D721Med (cell line): ENCODE data around the gene IL1RAPL1.

Experiments
- DNase-seq: peaks from one replicate; pipeline ENCODE4 v3.0.0; 2011; ENCODE audit warnings: low spot score; ENCODE audit not compliant: insufficient read length
- FAIRE-seq: peaks from 2 replicates; lab custom pipeline; 2011; peaks lifted over from hg19 to GRCh38; lab: Jason Lieb, UNC
- TF ChIP-seq, protein P1 (sequence below): IDR thresholded peaks from 2 replicates; pipeline ENCODE4 v1.5.1; 2012; ENCODE audit warnings: mild to moderate bottlenecking, control low read depth; ENCODE audit not compliant: insufficient read depth; ENCODE audit errors: missing control alignments

Gene IL1RAPL1

DNA sequence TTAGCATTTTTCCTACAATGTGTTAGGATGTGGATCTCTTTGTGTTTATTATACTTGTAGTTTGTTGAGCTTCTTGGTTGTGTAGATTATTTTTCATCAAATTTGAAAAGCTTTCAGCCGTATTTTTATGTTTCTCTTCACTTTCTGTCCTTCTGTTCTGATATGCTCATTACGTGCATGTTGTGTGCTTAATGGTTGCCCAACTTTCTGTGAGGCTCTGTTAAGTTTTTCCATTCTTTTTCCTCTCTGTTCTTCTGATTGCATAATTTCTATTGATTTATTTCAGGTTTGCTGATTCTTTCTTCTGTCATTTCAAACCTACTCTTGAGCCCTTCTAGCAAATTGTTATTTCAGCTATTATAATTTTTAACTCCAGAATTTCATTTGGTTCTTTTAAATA, 478.2 kb downstream of the IL1RAPL1 start:
- FAIRE-seq: no peak
- no peak for DNase-seq
- TF ChIP-seq, protein P1, sequence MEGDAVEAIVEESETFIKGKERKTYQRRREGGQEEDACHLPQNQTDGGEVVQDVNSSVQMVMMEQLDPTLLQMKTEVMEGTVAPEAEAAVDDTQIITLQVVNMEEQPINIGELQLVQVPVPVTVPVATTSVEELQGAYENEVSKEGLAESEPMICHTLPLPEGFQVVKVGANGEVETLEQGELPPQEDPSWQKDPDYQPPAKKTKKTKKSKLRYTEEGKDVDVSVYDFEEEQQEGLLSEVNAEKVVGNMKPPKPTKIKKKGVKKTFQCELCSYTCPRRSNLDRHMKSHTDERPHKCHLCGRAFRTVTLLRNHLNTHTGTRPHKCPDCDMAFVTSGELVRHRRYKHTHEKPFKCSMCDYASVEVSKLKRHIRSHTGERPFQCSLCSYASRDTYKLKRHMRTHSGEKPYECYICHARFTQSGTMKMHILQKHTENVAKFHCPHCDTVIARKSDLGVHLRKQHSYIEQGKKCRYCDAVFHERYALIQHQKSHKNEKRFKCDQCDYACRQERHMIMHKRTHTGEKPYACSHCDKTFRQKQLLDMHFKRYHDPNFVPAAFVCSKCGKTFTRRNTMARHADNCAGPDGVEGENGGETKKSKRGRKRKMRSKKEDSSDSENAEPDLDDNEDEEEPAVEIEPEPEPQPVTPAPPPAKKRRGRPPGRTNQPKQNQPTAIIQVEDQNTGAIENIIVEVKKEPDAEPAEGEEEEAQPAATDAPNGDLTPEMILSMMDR: no peak

DNA sequence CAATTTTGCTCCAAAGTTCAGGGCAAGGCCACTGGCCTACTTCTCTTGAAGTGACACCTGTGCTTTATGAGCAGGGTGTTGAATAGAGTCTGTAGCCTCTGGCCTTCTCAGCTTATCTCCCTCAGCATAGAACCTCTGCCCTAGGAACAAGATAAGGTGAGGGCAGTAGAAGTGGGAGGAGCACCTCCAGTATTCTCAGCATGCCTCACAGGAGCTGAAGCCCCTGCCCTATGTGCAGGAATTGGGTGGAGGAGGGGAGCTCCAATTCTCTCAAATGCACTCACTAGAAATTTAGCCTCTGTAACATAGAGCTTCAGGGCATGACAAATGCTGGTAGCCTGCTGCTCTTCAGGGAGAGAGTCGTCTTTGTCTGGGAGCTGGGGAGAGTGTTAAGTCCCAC, 479.3 kb downstream of the IL1RAPL1 start:
- DNase-seq: no peak
- no peak for FAIRE-seq
- TF ChIP-seq, protein P1: no peak

DNA sequence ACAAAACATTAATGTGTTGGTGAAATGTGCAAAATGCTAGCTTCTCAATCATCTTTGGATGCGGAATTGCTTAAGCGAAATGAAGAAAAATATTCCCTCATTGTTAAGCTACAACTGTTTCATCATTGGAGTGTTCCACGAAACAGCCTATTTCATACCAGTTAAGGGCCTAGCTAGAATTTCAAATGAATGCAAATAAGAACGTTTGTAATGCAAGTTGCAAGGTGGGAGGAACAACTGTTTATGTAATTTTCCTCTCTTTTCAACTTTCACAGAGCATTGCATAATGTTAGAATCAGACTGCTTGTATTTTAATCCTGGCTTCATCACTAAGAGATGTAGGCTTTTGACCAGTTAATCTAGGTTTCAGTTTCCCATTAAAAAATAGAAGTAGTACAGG, 480.1 kb downstream of the IL1RAPL1 start:
- FAIRE-seq (no peak), DNase-seq (no peak)
- TF ChIP-seq, protein P1: no peak

DNA sequence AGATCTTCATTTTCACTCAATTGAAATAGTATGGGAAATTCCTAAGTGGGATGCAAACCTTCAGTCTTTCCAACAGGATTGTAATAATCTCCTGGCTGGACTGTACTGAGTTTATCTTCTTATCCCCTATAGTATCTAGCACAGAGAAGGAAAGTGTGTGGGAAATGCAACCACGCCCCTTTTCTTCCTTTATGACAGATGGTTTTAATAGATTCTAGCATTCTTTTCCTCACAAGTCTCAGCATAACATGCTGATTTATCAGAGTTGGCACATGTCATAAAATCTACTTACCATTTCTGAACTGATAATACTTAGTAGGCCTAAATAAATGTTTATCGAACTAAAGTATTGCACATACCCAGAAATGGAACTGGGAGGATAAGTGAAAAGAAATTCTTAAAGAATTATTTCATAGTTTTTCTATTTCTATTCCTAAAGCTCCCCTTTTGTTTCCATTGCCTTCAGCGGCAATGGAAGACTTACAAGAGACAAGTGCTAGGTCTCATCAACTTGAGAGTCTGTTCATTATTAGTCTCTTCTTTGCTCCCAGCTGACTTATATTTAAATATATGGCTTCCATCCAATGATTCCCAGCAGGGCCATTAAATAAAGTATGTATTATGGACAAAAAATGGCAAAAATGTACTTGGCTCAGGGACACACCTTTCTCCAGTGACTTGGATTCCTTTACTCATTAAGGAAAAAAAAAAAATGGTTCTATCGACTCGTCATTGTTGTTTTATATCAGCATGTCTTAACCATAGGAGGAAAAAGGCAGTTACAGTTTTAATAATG, 484.5 kb downstream of the IL1RAPL1 start:
- FAIRE-seq: no peak
- TF ChIP-seq, protein P1: no peak
- DNase-seq: no peak

DNA sequence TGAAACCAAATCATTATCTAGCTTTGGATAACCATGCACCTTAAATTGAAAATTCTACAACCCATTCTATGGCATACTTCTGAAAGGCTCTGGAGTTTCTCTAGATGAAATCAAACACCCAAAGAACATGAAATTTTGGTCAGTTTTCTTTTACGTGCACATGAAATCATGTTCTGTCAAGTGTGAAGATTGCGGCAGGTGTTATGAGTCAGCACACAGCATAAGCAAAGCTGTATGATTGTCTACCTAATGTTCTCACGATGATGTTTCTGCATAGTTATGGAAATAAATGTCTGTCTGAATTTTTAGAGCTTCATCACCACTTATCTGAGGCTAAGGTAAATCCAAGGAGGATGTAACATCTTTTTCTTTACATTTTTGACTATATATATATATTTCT, 495.3 kb downstream of the IL1RAPL1 start:
- DNase-seq (no peak), FAIRE-seq (no peak)
- TF ChIP-seq, protein P1: no peak

DNA sequence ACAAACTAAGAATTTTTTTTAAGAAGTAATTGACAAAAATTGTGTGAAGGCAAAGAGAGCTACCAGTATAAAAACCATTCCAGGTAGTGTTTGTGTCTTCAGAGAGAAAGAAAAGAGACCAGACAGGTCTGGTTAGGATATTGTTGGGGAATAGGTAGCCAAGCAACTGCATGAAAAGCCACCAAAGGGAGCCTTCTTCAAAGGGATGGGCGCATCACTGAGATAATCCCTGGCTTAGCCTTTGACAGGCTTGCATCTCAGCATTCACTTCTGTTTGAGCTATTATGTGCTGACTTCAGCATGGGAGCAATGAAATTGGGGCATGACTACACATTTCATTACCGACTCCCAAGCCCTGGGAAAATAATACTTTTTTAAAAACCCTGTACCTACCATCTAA, 496.6 kb downstream of the IL1RAPL1 start:
- DNase-seq (no peak), FAIRE-seq (no peak)

DNA sequence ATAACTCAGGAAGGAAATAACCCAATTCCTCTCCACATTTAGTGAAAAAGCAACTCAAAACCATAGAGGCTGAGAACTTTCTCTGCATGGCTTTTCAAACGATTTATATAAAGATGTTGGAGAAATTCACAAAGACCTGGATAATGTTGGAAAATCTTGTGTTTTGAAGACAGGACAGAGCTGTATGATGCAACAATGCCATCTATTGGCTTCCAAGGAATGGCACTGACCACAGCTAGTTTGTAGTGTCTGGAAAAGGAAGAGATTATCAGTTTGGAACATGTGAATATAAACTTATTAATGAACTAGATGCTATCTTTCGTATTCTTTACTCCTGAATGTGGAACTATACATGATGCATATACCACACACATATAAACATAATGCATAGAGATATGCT, 503.6 kb downstream of the IL1RAPL1 start:
- TF ChIP-seq, protein P1: peak; percentile 47
- DNase-seq: no peak
- FAIRE-seq: no peak

More for the DNA sequence above, 496.6 kb downstream of the IL1RAPL1 start:
- TF ChIP-seq, protein P1: no peak
